Spinal cord (tissue), 10 donors: Measurements from ENCODE around the gene SLC6A19. TPM values are rescaled to one million over a fixed set of nuclear protein-coding genes. Genes with fewer than 3 reads are reported as not detected.
"Not testable (repeated sequence)": the region's sequence is repeated elsewhere in the genome, so short reads cannot be mapped to it uniquely, and the experiment has no call there.

Source experiments
- DNase-seq, 6 donors: peaks; one replicate each; pipeline versions ENCODE4 v3.0.0 to v3.0.0-alpha.2; 2013 to 2015; ENCODE audit warnings: low spot score in 6 of 6, low read depth in 4 of 6
- H3K27ac ChIP-seq: one replicate; pipeline ENCODE4 v1.5.1; 2013; ENCODE audit warnings: low read depth, low read length, control low read depth
- H3K27me3 ChIP-seq: one replicate; pipeline ENCODE4 v1.6.1; 2013; ENCODE audit warnings: low read length; ENCODE audit not compliant: control insufficient read depth, insufficient read depth
- H3K36me3 ChIP-seq: one replicate; pipeline ENCODE4 v1.6.1; 2013; ENCODE audit warnings: low read length; ENCODE audit not compliant: control insufficient read depth, insufficient read depth
- H3K4me1 ChIP-seq: one replicate; pipeline ENCODE4 v1.6.1; 2013; ENCODE audit warnings: low read length; ENCODE audit not compliant: control insufficient read depth, insufficient read depth
- H3K4me3 ChIP-seq: one replicate; pipeline ENCODE4 v1.5.1; 2013; ENCODE audit warnings: low read depth, low read length, control low read depth
- H3K9me3 ChIP-seq: one replicate; pipeline ENCODE4 v1.6.1; 2013; ENCODE audit warnings: low read length; ENCODE audit not compliant: control insufficient read depth, insufficient read depth
- WGBS: methylation state at CpG from one replicate; pipeline ENCODE4 v1.1.5; 2013; ENCODE audit warnings: missing lambda C conversion rate; ENCODE audit not compliant: insufficient coverage; 5-methylcytosine and 5-hydroxymethylcytosine counted together
- long read RNA-seq, 4 donors: transcript quantifications; one replicate each; lab custom pipeline, GENCODE V29; 2026
- polyA plus RNA-seq, 2 donors: library from polyadenylated mRNA; unstranded; fragments of 120-200 nt; gene quantifications; one replicate each; pipeline ENCODE4 v1.2.1, GENCODE V29; 2013; ENCODE audit not compliant: insufficient read length in 2 of 2
- total RNA-seq, 2 donors: library from RNA; depleted of rRNA in 1 of 2; stranded (reverse); fragments of 120-200 nt in 1 of 2; fragments of >200 nt in 1 of 2; gene quantifications; one replicate each; pipeline versions ENCODE4 v1.2.3 to v1.2.4, GENCODE V29; 2013 to 2014
- donor health status: healthy.

SLC6A19 gene
- total RNA-seq (under 1 TPM; 0.06 to 0.10 TPM), polyA plus RNA-seq (under 1 TPM; 0.22 to 0.39 TPM)
- long read RNA-seq, donor 1: 0 reads
- long read RNA-seq, donor 2: 0 reads
- long read RNA-seq, donor 3: 0 reads
- long read RNA-seq, donor 4: 0 reads

DNA sequence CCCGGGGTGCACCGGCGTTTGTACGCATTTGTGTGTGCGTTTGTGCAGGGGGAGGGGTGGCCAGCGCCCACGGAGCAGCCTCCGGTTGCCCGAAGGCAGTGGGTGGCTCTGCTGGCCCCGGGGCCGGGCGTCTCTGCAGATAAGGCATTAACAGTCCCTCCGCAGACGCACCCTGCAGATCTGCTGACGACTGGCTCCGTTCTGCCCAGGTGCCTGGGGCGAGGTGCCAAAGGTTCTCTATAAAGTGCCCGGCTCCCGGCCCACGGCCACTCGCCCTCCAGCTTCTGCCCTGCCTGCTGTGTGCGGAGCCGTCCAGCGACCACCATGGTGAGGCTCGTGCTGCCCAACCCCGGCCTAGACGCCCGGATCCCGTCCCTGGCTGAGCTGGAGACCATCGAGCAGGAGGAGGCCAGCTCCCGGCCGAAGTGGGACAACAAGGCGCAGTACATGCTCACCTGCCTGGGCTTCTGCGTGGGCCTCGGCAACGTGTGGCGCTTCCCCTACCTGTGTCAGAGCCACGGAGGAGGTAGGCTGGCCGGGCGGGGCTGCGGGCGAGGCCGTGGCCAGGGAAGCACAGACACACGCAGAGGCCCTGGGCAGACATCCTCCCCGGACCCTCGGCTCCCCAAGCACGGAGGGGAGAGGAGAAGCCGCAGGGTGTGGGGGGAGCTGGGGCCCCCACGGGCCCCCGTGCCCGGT, at the start of gene SLC6A19:
SLC6A19 (plus strand) TSS at position 269 of the 699 bp plus-strand sequence; CDS start at position 325, 56 bp downstream.
- no peak within 1 kb of the TSS for H3K4me3 ChIP-seq
- H3K27ac ChIP-seq: no peak within 1 kb of the TSS
- WGBS: 73% methylated on average over 51 of the region's 51 CpGs
- H3K36me3 ChIP-seq: no peaks in the 10 kb centered on the region
- peaks cover 7% of the 10 kb centered on the region for H3K4me1 ChIP-seq
- H3K27me3 ChIP-seq: peaks cover 8% of the 10 kb centered on the region
- no peaks in the 10 kb centered on the region for H3K9me3 ChIP-seq
- no peak for DNase-seq

DNA sequence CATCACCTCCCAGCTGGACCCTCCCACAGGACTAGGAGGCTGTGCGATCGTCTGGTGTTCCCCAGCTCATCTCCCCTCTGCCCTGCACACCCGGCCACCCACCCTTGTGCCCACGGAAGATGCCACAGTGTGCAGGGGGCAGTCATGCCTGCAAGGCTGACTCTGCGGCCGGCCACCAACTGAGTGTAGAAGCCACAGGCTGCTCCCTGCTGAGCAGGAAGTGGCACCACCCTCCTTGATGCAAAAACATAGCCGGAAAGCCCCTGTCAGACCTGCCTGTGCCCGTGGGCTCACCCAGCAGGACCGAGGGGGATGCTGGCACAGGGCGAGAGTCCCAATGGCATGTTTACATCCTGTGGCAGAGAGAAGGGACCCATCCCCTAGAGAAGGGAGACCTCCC, 49.2 kb upstream of the SLC6A19 start:
- Histone ChIP-seq H3K4me1 (peaks cover 24% of the 10 kb centered on the region), H3K36me3 (no peaks in the 10 kb centered on the region), H3K27ac (no peak overlapping the region), H3K27me3 (peaks cover 33% of the 10 kb centered on the region), H3K9me3 (no peaks in the 10 kb centered on the region), H3K4me3 (no peak overlapping the region)
- 75% methylated on average over 10 of the region's 10 CpGs for WGBS
- DNase-seq: no peak

- 57% methylated on average over 4 of the region's 15 CpGs for WGBS
- H3K27me3 ChIP-seq: peaks cover 33% of the 10 kb centered on the region
Measured at GRCh38 chr5:1152771-1153282, 48.6 kb upstream of the SLC6A19 start.

DNA sequence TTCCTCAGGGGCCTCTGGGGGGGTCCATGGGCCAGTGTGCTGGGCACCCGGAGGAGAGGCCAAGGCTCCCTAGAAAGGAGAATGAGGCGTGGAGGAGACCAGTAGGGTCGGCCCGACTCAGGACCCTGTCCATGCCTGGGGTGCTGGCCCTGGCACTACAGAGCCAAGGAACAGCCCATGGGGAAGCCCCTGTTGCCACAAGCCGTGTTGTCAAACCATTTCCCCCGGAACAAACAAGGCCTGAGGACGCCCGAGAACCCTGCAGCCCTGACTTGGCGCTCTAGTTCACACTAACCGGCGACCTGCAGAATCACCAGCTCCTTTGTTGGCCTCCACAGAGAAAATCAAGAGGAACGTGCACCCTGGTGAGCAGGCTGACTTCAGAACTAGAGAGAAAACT, 48.0 kb upstream of the SLC6A19 start:
- H3K27ac ChIP-seq: no peak overlapping the region
- DNase-seq: no peak
- peaks cover 33% of the 10 kb centered on the region for H3K27me3 ChIP-seq
- WGBS: 73% methylated on average over 12 of the region's 12 CpGs
- no peaks in the 10 kb centered on the region for H3K9me3 ChIP-seq
- H3K4me1 ChIP-seq: peaks cover 24% of the 10 kb centered on the region
- no peak overlapping the region for H3K4me3 ChIP-seq
- H3K36me3 ChIP-seq: no peaks in the 10 kb centered on the region

More at GRCh38 chr5:1152771-1153282, 48.6 kb upstream of the SLC6A19 start:
- Histone ChIP-seq H3K9me3 (no peaks in the 10 kb centered on the region), H3K4me1 (peaks cover 24% of the 10 kb centered on the region), H3K36me3 (no peaks in the 10 kb centered on the region), H3K4me3 (no peak overlapping the region), H3K27ac (no peak overlapping the region)
- no peak for DNase-seq

GRCh38 chr5:1155191-1156032, 46.0 kb upstream of the SLC6A19 start:
- Histone ChIP-seq H3K4me3 (no peak overlapping the region), H3K27ac (no peak overlapping the region), H3K9me3 (no peaks in the 10 kb centered on the region), H3K27me3 (peaks cover 35% of the 10 kb centered on the region), H3K36me3 (no peaks in the 10 kb centered on the region), H3K4me1 (peaks cover 23% of the 10 kb centered on the region)
- under 1% methylated on average over 95 of the region's 98 CpGs for WGBS
- DNase-seq: no peak

- peaks cover 25% of the 10 kb centered on the region for H3K4me1 ChIP-seq
- H3K27ac ChIP-seq: no peak overlapping the region
- H3K27me3 ChIP-seq: peaks cover 35% of the 10 kb centered on the region
- no peak for DNase-seq
- no peaks in the 10 kb centered on the region for H3K9me3 ChIP-seq
- no peak overlapping the region for H3K4me3 ChIP-seq
- WGBS: 13% methylated on average over 49 of the region's 51 CpGs
- H3K36me3 ChIP-seq: no peaks in the 10 kb centered on the region
Measured at GRCh38 chr5:1156033-1156753, 45.2 kb upstream of the SLC6A19 start.

- no peak for DNase-seq
- no peaks in the 10 kb centered on the region for H3K9me3 ChIP-seq
- peaks cover 31% of the 10 kb centered on the region for H3K4me1 ChIP-seq
- no peaks in the 10 kb centered on the region for H3K36me3 ChIP-seq
- over 99% methylated on average over 11 of the region's 11 CpGs for WGBS
- H3K27me3 ChIP-seq: peaks cover 35% of the 10 kb centered on the region
- H3K4me3 ChIP-seq: no peak overlapping the region
- H3K27ac ChIP-seq: no peak overlapping the region
Measured at GRCh38 chr5:1156754-1157460, 44.5 kb upstream of the SLC6A19 start.

DNA sequence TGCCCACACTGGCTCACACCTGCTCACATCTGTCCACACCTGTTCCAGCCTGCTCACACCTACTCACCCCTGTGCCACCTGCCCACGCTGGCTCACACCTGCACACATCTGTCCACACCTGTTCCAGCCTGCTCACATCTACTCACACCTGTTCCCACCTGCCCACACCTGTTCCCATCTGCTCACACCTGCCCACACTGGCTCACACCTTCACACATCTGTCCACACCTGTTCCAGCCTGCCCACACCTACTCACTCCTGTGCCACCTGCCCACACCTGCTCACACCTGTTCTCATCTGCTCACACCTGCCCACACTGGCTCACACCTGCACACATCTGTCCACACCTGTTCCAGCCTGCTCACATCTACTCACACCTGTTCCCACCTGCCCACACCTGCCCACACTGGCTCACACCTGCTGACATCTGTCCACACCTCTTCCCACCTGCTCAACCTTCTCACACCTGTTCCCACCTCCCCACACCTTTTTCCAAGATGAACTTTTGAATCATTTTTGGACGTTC, 43.9 kb upstream of the SLC6A19 start:
- H3K4me3 ChIP-seq, DNase-seq, H3K9me3 ChIP-seq, H3K27ac ChIP-seq, H3K36me3 ChIP-seq: not testable (repeated sequence)
- H3K27me3 ChIP-seq: peaks cover 35% of the 10 kb centered on the region
- H3K4me1 ChIP-seq: peaks cover 31% of the 10 kb centered on the region
- 100% methylated on average over 1 of the region's 2 CpGs for WGBS
